NK-92 (cell line): Measurements from ENCODE around the gene C7orf25.

ENCODE experiments used
- DNase-seq: peaks from one replicate; lab custom pipeline; 2025; ENCODE audit not compliant: unreplicated experiment; lab: John Stamatoyannopoulos, UW

C7orf25 gene

GRCh38 chr7:42911454-42912447 is at the start of gene C7orf25:
Gene C7orf25, minus strand, starts transcription at chr7:42912070. Its CDS starts 1,170 bp downstream, at chr7:42910900.
- DNase-seq, result peak; percentile 69

GRCh38 chr7:42961170-42961569 is 49.3 kb upstream of the C7orf25 start:
- no peak for DNase-seq

- DNase-seq, result no peak
These were observed 48.9 kb upstream of the C7orf25 start for GRCh38 chr7:42960762-42961161.

DNA sequence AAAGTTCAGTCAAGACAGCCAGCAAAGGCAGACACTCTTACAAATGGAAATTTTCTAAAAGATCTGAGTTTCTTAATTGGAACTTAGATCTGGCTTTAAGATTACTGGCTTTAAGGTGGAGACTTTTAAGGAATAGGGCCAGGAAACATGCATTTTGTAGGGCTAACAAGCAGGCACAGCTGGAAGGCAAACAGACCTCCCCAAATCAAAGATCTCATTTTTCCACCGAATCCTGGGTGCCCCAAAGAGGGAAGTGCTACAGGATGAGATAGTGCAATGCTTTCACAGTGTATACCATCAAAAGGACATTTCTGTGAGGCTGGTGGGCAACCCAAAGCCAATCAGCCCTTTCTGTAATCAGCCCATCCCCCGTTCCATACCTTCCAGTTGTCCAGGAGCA is 47.7 kb upstream of the C7orf25 start:
- no peak for DNase-seq

DNA sequence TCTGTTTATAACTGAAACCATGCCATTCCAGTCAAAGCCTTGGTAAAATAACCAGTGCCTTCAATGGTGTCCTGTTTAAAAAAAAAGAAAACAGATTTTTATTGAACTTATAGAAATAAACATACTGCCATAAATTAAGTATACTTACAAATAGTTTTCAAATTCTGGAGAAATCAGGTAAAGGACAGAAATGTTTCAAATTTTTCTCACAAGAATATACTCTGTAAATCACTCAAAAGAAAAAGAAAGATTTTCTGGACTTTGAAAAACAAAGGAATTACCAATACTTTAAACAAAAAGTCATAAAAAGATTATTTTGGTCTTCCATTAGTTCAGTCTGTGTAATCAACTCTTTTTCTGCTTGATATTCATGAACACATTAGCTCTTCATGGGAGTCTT is 44.2 kb upstream of the C7orf25 start:
- DNase-seq, result no peak

DNA sequence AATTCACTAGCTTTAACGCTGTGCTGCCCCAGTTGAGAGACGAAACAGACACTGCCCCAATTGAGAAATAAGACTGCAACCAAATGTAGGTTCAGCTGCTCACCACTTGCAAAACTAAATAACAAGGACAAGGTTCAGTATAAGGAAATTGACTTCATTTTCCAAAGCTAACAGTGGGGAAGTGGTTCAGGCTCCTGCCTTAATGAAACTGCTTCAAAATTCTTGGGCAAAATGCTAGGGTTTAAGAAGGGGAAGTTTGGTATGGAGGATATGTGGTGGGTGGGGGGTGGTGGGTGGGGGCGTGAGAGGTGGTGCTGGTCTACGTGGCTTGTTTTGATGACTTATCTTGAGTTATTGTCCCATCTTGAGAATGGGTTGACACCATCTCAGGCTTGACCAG is 42.1 kb upstream of the C7orf25 start:
- no peak for DNase-seq

GRCh38 chr7:42952328-42952727 is 40.5 kb upstream of the C7orf25 start:
- DNase-seq, result no peak

- no peak for DNase-seq
These were observed 38.5 kb upstream of the C7orf25 start for GRCh38 chr7:42950417-42950816.

DNA sequence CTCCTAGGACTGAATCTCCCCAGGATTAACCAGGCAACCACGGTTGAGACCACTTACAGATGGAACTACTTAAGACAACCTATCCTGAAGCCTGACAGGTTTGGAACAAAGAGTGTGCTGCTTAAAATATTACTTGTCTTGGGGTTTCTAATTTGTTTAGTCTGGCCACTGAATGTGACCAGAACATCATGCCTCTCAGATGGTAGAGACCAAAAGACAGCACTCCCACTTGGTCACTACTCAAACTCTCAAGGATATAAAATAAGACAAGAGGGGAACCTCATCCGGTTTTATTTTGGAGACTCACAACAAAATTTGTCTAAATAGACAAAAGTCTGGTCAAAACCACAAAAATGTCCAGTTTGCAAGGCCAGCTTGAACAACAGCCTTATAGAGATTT is 35.7 kb upstream of the C7orf25 start:
- no peak for DNase-seq

- DNase-seq, result no peak
These were observed 34.7 kb upstream of the C7orf25 start for GRCh38 chr7:42946627-42946950.

DNA sequence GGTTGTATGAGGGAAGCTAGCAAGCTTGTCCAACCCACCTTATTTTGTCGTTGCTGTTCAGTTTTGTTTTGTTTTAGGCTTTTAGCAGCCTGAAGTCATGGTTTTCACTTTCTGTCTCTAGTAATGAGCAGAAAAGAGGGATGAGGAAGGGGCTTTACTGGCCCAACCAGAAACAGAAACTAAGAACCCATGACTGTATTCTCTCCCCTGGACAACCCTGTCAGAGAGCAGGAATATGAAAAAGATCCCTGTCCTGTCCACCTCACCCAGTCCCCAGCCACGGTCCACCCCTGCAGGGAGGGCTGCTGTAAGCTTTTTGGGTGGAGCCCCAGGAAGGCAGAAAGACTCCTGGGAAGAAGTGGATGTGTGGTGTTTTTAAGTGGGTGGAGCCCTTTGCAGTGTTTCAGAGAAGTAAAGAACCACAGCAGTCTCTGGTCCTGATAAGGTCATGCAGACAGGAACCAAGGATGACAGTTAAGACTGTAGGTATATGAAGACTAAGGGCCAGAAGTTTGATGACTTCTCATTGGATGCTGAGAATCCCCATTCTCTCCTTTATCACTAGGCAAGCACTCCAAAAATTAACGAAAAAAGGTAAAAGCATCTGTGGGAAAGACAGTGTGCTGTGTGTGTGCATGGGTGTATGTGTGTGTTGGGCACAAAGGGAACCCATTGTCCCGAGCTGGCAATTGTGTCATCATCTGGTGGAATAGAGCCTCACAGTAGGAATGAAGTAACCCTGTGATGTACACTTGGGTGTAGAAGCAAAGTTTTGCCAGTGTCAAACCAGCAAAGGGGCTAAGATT is 34.2 kb upstream of the C7orf25 start:
- no peak for DNase-seq

DNA sequence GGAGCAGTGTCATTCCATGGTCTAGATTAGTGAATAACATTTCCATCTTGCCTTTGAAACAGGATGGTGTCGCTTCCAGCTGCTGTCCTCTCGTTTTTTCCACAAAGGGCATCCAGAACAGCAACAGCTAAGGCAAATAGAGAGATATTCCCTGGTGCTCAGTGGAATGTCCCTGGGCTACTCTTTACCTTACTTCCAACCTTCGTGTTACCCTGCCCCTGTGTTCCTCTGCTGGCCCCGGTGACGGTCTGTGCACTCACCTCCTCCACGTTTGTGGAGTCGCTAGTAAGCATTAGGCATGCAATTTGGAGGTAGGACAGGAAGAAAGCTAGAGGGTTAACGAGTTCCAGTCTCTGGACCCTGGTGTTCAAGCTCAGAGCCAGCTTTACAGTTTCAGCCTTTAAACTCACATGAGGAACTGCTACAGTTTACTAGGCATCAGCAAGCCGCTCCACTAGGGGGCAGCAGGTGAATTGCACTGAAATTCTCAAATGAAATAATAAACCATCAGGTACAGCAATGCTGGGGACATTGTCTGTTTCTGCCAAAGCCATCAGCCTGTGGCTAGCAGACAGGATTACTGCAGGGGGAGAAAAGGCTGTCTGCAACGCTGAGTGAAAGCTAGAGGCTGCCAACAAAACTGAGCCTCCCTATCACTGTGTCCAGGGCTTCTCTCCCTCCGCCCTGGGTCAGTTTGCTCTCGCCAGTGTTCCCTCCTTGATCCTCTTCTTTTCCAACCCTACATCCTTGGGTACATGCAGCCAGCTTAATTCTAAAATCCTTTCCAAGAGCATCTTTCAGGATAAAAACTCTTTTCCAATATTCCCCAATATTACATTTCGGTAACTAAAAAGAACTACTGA is 29.3 kb upstream of the C7orf25 start:
- peak; percentile 8 for DNase-seq

DNA sequence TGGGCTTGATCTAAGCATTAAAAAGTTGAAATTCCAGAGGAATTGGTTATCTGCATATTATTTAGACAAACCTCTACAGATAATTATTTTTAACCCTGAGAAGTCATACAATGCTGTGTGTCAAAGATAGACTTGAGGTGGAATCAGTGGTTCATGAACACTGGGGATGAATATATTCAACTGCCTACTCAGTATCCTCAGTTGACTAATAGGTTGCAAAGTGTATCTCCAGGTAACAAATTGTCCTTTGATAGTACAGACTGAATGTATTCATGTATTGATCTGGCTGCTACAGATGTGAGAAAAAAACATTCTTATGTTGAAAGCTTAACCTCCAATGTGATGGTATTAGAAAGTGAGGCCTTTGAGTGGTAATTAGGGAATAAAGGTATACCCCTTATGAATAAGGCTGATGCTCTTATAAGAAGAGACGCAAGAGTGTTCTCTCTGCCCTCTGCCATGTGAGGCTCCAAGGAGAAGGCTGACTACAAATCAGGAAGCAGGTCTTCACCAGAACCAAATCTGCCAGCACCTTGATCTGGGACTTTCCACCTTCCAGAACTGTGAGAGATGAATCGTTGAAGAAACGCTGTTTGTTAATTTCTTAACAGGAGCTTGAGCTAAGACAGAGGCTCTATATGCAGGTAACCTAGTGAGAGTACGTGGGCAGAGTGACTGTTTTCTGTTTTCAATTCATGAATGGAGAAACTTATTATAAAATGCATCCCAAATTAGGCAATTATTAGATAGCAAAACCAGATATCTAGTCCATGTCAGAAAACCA is 27.8 kb upstream of the C7orf25 start:
- DNase-seq, result no peak

DNA sequence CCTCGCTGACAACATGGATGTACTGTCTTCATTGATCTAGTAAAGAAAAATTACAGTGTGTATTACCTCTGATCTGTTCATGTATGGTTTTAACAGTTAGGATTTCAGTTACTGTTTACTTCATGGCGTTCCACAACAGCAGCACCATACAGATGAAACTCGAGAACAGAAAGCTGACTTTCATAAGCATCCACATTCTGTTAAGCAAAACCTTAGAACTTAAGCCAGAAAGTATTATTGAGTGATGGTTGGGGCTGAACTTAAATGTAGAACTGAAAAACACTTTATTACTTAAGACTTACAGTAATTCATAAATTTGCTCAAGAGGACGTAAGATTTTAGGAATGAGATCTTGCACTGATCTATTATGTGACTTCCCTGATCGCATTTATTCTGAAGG is 24.0 kb upstream of the C7orf25 start:
- DNase-seq, result no peak

DNA sequence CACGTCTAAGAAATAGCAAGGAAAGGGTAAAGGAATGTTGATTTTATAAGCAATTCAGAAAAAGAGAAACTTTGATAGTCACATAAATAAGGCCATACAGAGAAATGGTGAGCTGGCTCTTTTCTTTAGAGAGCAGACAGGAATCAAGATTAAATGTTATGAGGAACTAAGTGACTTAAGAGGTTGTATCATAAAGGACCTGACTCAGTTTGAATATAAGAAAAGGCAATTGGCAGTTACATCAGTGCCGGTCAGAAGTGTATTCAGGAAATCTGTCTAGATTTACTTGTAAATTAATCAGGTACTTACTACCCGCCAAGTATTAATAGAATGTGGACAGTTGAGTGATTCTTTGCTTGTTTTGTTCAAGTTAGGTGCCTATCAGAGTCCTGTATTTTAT is 22.4 kb upstream of the C7orf25 start:
- no peak for DNase-seq

- DNase-seq, result no peak
These were observed 21.1 kb upstream of the C7orf25 start for GRCh38 chr7:42932811-42933591.

DNA sequence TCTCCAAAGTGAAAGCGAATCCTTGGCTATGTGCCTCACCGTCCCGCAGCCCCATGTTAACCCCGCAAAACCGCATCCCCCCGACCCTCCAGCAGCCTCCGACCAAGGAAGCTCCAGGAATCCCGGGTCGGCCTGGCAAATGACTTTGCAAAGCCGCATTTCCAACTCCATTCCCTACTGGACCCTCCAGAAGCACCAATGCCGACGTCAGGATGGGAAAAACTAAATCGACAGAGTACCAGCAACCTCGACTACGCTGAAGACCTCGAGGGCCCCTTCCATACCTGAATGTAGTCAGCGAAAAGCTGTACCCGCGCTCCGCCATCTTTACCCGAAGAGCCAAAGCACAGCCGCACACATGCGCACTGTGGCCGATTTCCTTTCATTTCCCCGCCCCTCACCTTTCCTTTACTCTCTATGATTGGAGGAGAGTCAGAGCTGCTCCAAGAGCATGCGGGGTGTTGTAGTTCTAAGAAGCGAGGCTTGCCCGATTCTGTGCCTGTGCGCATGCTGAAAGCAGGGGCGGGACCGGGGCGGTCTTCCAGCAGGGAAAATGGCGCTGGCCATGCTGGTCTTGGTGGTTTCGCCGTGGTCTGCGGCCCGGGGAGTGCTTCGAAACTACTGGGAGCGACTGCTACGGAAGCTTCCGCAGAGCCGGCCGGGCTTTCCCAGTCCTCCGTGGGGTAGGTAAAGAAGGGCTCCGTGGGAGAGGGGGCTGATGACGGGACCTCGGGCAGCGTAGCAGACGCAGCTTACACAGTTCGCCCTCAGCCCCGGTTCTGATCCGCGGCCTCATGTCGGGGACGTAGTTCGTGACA is 20.2 kb upstream of the C7orf25 start, which contains the start of the genes MRPL32 and PSMA2:
Gene MRPL32, plus strand, starts transcription at position 543 of the 818 bp plus-strand sequence. Its CDS starts 11 bp downstream, at position 554.
Gene PSMA2, minus strand, starts transcription at position 341 of the 818 bp plus-strand sequence. Its CDS starts 16 bp downstream, at position 325.
- DNase-seq, result peak; percentile 73

- no peak for DNase-seq
These were observed 19.6 kb upstream of the C7orf25 start for GRCh38 chr7:42931447-42931833.
